RWPE2 (cell line): ENCODE results near the gene MTSS2.

ENCODE experiments used
- ATAC-seq: fragments of 200-7000 bp; cut with Tn5 transposase; 3 replicates; pipeline ENCODE4 v1.9.1; 2021; ENCODE audit warnings: low read depth
- DNase-seq: peaks from one replicate; pipeline ENCODE4 v3.0.0-alpha.2; 2020; ENCODE audit warnings: low spot score
- H3K27ac ChIP-seq: fragments of 450-650 bp; 2 replicates; pipeline ENCODE4 v1.5.1; 2017; ENCODE audit warnings: mild to moderate bottlenecking; ENCODE audit not compliant: poor library complexity, severe bottlenecking
- H3K27me3 ChIP-seq: fragments of 250-450 bp; sonication (Bioruptor Pico); 2 replicates; pipeline ENCODE4 v1.5.1; 2021; ENCODE audit warnings: mild to moderate bottlenecking, moderate library complexity; ENCODE audit not compliant: insufficient read depth, poor library complexity, severe bottlenecking
- H3K36me3 ChIP-seq: fragments of 250-450 bp; sonication (Bioruptor Pico); 2 replicates; pipeline ENCODE4 v1.5.1; 2020; ENCODE audit warnings: low read depth, mild to moderate bottlenecking, moderate library complexity
- H3K4me1 ChIP-seq: fragments of 250-450 bp; sonication (Bioruptor Pico); 2 replicates; pipeline ENCODE4 v1.5.1; 2021; ENCODE audit warnings: mild to moderate bottlenecking, moderate library complexity; ENCODE audit not compliant: insufficient read depth, poor library complexity, severe bottlenecking
- H3K4me3 ChIP-seq: fragments of 250-450 bp; sonication (Bioruptor Pico); 2 replicates; pipeline ENCODE4 v1.5.1; 2021; ENCODE audit warnings: mild to moderate bottlenecking, moderate library complexity; ENCODE audit not compliant: severe bottlenecking
- H3K9me3 ChIP-seq: fragments of 250-450 bp; sonication (Bioruptor Pico); 2 replicates; pipeline ENCODE4 v1.5.1; 2021; ENCODE audit warnings: mild to moderate bottlenecking, moderate library complexity; ENCODE audit not compliant: severe bottlenecking
- TF ChIP-seq, protein P1 (sequence below): fragments of 450-650 bp; IDR thresholded peaks from one replicate; pipeline ENCODE4 v1.5.1; 2017; ENCODE audit warnings: mild to moderate bottlenecking, moderate library complexity; ENCODE audit not compliant: poor library complexity, severe bottlenecking

Gene MTSS2

DNA sequence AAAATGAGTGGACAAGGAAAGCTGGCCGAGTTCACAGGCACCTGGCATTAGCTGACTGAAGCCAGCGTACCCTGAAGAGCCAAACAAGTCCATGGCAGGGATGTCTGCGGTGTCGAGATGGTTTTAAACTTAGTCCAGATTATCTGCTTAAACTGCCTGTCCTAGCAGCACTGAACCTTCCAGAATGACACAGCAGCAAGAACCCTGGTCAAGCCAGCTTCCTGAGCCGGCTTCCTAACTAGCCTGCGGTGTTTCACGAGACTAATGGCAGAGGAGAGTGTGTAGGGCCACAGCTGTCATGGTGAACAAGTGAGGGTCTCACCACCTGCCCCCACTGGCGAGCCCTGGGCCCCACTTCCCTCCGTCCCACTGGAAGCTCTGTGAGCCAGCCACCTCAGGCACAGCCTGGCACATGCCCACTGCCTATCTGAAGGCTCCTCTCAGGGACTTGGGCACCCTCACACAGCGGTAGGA lies 28.8 kb upstream of the MTSS2 start:
- no peak for DNase-seq
- H3K4me1 ChIP-seq: peaks cover 34% of the 10 kb centered on the region

DNA sequence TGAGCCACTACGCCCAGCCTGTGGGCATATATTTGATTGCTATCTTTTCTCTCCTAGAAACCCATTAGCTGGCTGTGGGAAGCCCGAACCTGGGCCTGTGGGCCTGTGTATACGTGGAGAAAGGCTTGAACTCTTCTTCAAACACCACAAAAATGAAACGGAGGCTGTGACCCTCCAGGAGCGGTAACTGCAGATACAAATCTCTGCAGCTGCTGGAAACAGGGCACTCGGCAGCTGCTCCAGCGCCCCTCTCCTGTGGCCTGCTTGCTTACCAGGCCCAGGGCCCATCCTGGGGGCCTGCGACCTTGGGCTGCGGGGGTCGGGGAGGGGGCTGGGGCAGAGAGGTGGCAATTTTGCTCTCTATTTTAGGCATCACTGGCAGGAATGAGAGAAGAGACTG lies 28.0 kb upstream of the MTSS2 start:
- H3K36me3 ChIP-seq: no peaks in the 10 kb centered on the region
- peaks cover 36% of the 10 kb centered on the region for H3K4me1 ChIP-seq
- no peak for DNase-seq
- H3K27ac ChIP-seq: peak overlapping the region; percentile 94
- H3K4me3 ChIP-seq: no peak overlapping the region
- H3K9me3 ChIP-seq: no peaks in the 10 kb centered on the region
- TF ChIP-seq, protein P1, sequence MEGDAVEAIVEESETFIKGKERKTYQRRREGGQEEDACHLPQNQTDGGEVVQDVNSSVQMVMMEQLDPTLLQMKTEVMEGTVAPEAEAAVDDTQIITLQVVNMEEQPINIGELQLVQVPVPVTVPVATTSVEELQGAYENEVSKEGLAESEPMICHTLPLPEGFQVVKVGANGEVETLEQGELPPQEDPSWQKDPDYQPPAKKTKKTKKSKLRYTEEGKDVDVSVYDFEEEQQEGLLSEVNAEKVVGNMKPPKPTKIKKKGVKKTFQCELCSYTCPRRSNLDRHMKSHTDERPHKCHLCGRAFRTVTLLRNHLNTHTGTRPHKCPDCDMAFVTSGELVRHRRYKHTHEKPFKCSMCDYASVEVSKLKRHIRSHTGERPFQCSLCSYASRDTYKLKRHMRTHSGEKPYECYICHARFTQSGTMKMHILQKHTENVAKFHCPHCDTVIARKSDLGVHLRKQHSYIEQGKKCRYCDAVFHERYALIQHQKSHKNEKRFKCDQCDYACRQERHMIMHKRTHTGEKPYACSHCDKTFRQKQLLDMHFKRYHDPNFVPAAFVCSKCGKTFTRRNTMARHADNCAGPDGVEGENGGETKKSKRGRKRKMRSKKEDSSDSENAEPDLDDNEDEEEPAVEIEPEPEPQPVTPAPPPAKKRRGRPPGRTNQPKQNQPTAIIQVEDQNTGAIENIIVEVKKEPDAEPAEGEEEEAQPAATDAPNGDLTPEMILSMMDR: no peak
- H3K27me3 ChIP-seq: no peaks in the 10 kb centered on the region
- no peak for ATAC-seq

More for the DNA sequence above, 28.8 kb upstream of the MTSS2 start:
- TF ChIP-seq, protein P1: no peak
- Histone ChIP-seq H3K9me3 (no peaks in the 10 kb centered on the region), H3K27me3 (no peaks in the 10 kb centered on the region), H3K4me3 (no peak overlapping the region), H3K36me3 (no peaks in the 10 kb centered on the region), H3K27ac (peak overlapping the region; percentile 94)
- ATAC-seq: no peak

DNA sequence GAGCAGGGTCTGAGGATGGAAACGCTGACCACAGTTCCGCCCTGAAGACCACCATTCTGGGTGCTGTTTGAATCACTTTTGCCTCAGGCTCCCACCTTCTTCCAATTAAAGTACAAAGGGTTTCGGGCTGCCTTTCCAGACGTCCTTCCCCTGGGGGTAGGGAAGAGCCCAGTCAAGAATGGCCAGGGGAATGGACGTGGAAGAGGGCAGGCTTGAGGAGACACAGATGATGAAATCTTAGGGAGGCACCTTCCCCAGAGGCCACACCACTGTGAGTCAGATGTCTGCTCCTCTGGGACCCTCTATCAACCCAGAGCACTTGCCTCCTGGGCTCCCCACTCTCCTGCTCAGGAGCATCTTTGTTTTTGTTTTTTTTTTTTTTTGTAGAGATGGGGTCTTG lies 27.5 kb upstream of the MTSS2 start:
- TF ChIP-seq, protein P1: no peak
- Histone ChIP-seq H3K4me3 (no peak overlapping the region), H3K9me3 (no peaks in the 10 kb centered on the region), H3K27me3 (no peaks in the 10 kb centered on the region), H3K36me3 (no peaks in the 10 kb centered on the region), H3K4me1 (peaks cover 36% of the 10 kb centered on the region), H3K27ac (peak overlapping the region; percentile 94)
- no peak for DNase-seq
- ATAC-seq: no peak

DNA sequence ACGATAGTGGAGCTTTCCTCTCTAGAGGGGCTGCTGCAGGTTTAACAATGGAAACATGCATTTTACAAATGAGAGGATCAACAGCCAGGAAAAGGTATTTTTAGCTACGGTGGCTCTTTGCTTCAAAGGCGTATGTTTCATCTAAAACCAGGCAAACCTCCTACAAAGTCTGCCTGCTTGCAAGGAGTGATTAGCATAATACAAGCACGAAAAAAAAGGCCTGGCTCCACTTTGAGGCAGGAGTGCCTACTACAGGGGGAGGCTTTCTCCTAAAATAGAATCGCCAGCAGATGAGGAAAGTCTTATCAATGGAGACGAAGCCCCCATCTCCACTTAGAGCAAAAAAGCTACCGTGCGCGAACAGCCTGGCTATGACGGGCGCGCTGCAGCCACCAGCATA lies 27.1 kb upstream of the MTSS2 start:
- DNase-seq: no peak
- ATAC-seq: no peak
- Histone ChIP-seq H3K27ac (peak overlapping the region; percentile 94), H3K4me1 (peaks cover 38% of the 10 kb centered on the region), H3K36me3 (no peaks in the 10 kb centered on the region), H3K4me3 (no peak overlapping the region), H3K9me3 (no peaks in the 10 kb centered on the region), H3K27me3 (no peaks in the 10 kb centered on the region)
- TF ChIP-seq, protein P1: no peak

DNA sequence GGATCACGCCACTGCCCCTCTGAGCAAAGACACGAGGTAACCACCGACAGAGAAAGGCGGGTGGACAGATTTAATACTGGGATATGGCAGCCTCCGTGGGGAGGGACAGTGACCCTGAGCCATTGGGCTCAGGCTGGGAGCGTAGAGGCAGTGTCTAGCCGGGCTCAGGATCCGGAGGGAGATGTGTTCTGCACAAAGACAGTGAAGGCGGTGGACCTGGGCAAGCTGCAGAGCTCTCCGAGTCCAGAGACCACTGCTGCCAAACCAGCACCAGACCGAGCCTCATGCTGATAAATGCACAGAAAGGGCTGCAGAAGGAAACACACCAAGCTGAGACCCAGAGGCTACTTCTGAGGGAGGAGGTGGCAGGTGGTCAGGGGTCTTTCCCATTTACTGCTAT lies 26.5 kb upstream of the MTSS2 start:
- Histone ChIP-seq H3K27me3 (no peaks in the 10 kb centered on the region), H3K4me1 (peaks cover 44% of the 10 kb centered on the region), H3K36me3 (no peaks in the 10 kb centered on the region), H3K9me3 (no peaks in the 10 kb centered on the region), H3K27ac (peak overlapping the region; percentile 94), H3K4me3 (no peak overlapping the region)
- DNase-seq: no peak
- TF ChIP-seq, protein P1: no peak
- ATAC-seq: no peak
